Stimulated activated CD8-positive, alpha-beta memory T cell treated with anti-CD3 and anti-CD28 coated beads, Interleukin-4, amount 100 ng/mL, for 24 hours (primary cell): ENCODE results near the gene NR3C1.

Experiments
- DNase-seq: peaks from one replicate; pipeline ENCODE4 v3.0.0-alpha.2; 2020; ENCODE audit warnings: low read depth

The NR3C1 gene

DNA sequence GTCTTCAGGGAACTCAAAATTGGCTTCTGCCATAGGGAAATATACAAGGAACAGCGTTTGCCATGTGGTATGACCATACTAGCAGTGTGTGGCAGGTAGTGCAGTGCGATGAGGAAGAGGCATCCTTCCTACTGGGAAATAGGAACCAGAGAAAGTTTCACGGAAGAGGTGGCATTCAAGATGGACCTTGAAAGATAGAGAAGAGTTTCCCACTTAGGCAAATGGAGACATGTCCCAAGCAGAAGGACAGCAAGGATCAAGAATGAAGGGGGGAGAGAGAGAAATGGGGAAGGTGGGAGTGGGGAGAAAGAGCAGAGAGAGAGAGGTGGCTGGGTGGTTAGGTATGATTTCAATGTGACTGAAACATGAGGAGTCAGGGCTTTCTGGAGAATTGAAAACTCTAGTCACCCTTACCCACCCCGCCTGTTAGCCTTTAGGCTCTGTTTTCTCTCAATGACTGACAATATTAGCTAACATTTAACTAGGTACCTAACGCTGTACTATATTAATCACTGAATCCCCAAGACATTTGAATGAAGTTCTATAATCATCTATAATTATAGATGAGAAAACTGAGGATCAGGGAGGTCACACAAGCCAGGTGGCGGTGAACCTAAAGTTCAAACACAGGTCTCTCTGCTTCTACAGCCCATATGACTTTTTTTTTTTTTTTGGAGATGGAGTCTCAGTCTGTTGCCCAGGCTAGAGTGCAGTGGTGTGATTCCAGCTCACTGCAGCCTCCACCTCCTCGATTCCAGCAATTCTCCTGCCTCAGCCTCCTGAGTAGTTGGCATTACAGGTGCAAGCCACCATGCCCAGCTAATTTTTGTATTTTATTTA, 171.3 kb downstream of the NR3C1 start:
- DNase-seq: no peak

GRCh38 chr5:143231416-143231815, 172.1 kb downstream of the NR3C1 start:
- no peak for DNase-seq

GRCh38 chr5:143230676-143230996, 172.8 kb downstream of the NR3C1 start:
- DNase-seq: no peak

GRCh38 chr5:143229896-143230675, 173.4 kb downstream of the NR3C1 start:
- DNase-seq: no peak

DNA sequence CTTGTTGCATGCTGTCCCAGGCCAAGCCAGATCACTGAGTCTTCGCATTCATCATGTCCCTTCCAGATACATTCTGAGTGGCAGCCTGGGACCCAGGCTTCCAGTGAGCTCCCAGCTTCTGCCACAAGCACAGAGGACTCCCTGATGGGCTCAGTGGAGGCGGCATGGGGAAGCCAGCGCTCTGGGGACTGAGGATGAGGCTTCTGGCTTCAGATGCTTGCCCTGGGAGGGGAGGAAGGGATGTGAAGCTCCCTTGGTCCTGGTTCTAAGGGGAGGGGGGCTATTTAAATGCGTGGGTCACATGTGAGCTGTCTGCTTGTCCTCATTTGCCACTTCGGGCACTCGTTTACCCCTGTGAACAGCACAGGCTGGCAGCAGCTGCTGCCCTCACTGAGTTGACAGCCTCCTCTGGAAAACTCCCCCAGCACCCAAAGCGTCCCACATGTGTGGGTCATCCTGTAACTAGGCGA, 174.0 kb downstream of the NR3C1 start:
- DNase-seq: no peak

GRCh38 chr5:143228597-143229293, 174.7 kb downstream of the NR3C1 start:
- no peak for DNase-seq
